ENCODE measurements around the gene WDR93.
A peak's percentile ranks its signal among the peaks of the same experiment; 100 is the strongest.

WDR93 gene

DNA sequence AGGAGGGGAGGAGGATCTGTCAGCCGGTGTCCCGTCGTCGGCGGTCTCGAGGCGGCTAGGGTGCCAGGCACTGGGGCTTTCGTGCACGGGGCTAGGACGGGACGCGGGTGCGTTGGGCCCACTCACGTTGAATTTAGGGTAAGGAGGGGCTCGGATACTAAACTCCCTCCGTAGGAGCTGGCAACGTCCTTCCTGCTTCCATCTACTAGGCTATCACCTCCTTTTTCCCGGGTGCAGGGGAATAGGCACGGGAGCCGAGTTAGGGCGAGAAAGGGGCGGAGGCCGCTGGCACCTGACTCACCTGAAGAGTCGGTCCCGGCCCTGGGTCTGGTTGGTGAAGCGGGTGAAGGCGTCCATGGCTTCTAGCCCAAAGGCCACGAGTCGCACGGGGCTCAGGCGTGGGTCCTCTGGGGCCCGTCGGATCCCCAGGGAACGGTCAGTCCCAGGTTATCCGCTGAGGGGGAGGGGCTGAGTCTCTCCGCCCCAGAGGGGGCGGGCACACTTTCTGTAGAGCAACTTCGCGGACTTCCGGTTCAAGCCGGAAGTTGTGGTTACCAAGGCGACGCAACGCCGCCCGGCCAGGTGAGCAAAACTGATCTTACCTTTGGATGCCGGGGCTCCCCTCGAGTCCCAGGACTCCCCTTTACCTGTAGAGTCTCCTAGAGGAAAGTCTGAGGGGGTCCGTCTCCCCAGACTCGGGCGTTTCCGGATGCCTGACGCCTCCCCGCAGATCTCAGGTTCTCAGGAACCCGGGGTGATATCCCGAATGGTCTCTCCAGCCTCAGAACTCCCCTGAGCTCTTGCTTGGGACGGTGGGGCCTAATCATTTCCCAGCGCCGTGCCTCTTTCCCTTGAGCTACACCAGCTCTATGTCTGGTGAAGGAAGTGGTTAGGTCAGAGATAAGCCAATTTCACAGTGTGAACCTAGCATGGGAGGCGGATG is at the start of gene WDR93, which contains the start of gene PEX11A:
Gene WDR93 (plus strand): TSS at position 536 of the 943 bp plus-strand sequence. CDS start 10,936 bp downstream, outside the sequence.
Gene PEX11A (minus strand): TSS at position 479 of the 943 bp plus-strand sequence. CDS start 122 bp downstream, at position 357.
- peak; percentile 78 for DNase-seq

DNA sequence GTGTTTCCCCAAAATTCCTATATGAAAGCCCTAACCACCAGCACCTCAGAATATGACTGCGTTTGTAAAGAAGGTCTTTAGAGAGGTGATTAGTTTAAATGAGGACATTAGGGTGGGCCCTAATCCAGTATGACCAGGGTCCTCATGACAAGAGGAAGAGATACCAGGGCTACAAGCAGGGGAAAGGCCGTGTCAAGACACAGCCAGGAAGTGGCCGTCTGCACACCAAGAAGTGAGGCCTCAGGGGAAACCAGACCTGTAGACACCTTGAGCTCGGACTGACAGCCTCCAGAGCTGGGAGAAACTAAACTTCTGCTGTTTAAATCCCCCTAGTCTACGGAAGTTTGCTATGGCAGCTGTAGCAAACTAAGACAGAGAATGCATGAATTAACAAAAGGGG is 49.6 kb upstream of the WDR93 start:
- DNase-seq = no peak

DNA sequence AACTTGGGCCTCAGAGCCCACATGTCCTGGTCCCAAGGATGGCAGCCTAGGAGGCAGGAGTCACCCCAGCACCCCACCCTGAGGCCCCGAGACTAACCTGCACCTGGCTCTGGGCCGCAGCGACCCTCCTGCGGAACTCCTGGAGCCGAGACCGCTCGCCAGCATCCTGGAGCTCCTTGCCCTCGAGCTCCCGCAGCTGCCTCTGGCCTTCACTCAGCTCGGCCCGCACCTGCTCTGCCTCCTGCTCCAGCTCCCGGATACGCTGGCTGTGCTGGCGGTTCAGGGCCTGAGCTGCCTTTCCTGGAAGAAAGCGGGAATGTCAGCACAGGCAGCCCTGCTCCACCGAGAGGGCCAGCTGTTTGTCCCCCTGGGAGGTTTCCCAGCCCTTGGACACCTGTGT is 48.5 kb upstream of the WDR93 start:
- DNase-seq = no peak

DNA sequence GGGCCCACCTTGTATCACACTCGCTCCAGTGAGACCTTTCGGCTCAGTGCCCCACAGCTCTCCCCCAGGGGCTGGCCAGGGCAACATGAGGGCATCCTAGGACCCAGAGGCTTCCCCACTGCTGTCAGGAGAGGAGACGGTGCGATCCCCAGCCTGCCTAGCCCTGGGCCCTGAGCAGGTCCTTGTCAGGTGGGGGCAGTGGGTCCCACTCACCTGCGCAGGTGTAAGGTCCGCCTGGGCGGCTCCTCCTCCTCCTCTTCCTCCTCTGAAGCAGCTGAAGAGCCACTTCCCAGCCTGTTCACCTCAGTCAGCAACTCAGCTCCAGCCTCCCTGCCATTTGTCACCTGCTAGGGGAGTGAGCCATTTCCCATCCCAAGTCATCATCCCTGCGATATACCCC is 44.9 kb upstream of the WDR93 start:
- no peak for DNase-seq

DNA sequence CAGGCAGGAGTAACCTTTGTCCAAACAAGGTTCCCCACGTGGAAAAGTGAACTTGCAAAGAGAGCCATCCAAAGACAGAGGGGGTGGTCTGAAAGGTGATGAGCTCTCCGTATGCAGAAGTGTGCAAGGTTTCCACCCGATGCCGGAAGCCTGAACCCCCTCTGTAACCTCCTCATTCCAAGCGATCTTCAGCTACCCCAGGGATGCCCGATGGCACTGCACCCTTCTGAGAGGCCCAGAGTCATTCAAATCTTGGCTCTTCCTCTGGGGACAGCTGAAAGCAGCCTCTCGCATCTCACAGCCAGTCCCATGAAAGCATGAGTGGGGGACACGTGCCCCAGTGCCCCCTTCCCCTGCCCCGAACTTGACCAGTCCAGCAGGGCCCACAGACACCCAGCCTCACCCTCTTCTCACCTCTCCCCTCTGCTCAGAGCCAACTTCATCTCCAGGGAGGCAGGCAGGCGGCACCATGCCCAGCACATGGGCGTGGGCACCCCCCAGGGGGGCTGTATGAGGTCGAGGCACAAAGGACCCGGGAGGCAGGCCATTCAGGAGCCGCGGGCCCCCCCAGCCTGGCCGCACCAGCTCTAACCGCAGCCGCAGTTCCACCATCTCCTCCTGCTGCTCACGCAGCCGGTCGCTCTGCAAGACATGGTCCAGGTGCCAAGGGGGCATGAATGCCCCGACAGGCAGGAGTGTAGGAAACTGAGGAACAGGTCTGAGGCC is 44.0 kb upstream of the WDR93 start:
- DNase-seq = no peak

DNA sequence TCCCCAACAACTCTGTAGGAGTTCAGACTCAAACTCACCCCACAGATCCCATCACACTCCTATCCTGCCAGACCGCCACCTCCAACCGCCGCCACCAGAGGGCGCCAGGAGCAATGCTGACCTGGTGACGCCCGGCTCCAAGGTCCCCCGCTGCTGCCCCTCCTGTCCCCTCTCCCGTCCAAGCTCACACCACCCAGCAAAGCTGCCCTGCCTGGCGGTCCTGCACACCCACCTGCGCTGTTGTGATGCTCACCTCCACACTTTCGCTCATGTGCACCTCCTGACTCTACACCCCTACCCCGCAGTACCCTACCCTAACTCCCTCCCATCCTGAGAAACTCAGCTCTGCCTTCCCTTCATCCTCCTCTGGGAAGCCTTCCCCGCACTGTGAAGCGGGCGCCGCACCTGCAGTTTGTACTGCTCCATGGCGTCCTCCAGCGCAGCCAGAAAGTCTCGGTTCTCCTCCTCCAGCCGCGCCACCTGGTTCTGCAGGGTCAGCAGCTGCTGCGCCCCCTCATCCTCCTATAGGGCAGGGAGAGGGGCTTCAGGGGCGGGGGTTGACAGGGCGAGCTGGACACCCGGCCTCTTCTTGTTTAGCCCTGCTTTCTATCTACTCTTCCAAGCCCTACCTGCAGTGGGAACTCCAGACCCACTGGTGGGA is 43.3 kb upstream of the WDR93 start:
- DNase-seq = peak; percentile 37

DNA sequence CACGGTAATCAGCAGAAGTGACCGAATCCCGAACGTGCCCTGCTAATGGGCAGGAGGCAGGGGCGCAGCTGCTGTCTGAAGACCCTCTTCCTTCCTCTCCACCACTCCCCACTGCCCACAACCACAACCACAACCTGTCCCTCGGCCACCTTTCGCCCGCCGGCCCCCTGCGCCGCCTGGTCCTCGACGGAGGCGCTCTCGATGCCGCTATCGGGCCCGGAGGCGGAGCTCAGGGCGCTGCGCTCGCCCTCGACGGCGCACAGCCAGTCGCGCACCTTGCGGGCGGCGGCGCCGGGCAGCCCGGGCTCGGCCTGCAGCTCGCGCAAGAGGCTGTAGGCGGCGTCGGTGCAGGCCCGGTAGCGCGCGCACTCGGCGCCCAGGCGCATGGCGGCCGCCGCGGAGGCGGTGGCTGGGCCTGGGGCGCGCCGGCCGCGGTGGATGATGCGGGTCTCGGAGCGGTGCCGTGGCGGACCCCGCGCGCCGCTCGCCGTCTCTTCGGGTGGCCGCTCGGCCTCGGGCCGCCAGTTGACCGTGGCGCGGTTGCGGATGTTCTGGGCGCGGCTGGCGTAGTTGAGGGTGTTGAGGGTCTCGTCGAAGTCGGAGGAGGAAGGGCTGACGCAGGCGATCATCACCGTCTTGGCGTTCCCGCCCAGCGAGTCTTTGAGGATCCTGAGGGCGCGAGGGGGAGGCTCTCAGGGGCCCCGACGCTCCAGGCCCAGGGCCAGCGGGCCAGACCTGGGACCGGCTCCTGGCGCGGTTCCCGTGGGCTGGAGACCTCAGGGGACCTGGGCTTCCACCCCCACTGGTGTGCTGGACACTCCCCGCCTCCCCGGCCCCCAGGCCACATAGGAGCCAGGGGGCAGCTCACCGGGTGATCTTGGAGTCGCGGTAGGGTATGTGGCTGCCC is 42.3 kb upstream of the WDR93 start:
- DNase-seq = no peak

DNA sequence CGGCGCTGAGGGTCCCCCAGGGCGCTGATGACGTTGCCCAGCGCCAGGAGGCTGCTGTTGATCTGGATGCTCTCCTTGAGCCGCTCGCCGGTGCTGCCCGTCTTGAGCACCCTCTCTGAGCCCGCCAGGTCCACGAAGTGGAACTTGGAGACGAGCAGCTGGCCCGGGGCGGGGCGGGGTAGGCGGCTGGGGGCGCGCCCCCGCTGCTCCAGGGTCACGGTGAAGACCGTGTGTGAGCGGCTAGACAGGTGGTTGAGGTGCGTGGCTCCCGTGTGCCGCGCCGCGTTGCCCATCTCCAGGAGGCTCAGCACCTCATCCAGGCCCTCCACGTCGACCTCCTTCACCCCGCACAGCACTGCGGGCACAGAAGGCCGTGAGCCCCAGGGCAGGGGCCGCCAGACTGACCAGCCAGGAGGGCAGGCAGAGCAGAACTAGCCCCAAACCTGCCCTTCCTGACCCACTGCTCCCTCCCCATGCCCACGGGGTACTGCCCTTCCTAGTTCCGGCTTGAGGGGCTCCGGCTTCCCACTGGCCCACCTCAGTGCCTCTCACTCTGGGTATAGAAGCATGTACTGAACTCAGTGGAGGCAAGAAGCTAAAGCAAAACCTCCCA is 41.5 kb upstream of the WDR93 start:
- DNase-seq = no peak

DNA sequence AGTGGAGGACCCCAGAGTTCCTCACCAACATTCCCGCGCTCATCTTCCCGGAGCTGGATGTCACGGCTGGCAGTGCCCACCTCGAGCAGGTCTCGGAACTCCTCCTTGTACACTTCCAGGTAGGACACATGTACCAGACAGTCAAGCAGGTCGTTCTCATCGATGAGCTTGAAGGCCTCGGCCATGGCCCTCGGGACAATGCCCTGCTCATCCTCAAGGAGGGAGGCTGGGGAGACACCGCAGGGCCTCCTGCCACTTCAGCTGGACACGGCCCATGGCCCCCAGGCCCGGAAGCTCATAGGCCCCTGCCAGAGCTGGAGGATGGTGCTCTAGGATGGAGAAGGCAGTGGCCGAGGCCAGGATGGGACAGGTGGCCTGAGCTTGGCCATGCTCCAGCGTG is 40.9 kb upstream of the WDR93 start:
- DNase-seq = no peak

DNA sequence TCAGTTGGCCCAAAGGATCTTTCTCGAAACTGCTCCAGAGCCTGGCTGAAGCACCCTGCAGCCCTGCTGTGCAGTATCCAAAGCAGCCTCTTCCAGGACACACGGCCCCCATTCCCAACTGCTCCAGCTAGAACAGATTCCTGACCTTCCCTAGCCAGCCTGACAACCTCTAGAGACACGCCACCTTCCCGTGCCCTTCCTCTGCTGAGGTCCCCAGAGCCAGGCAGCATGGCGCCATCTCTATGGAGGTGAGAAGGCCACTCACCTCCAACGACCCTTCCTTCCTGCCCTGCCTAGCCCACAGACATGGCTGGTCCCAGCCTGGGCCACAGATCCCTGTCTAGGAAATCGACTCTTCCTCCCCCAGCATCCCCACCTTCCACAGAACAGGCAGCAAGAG is 38.5 kb upstream of the WDR93 start:
- DNase-seq = no peak

DNA sequence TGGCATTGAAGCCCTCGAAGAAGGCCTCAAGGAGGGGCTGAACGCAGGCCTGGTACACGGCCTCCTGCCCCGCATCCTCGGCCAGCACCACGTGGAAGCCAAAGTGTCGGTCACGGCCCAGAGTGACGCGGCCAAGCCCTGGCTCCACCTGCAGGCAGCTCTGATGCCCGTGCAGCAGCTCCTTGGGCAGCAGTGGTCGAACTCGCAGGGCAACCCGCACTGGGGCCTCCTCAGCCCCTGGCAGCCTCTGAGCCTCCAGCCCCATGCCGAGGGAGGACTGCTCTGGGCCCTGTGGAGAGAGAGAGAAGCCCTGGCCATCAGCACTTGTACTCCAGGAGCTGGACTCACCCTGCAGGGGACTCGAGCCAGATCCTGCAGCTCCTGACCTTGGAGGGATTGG is 37.9 kb upstream of the WDR93 start:
- DNase-seq = no peak

DNA sequence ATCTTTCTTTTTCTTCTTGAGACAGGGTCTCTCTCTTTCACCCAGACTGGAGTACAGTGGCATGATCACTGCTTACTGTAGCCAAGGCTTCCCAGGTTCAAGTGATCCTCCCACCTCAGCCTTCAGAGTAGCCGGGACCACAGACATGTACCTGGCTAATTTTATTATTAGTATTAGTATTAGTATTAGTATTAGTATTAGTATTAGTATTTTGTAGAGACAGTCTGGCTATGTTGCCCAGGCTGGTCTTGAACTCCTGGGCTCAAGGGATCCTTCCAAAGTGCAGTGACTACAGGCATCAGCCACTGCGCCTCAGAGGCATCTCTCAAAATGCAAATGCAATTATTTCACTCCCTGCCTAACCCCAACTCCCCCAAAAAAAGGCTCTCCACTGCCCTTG is 37.0 kb upstream of the WDR93 start:
- DNase-seq = no peak

DNA sequence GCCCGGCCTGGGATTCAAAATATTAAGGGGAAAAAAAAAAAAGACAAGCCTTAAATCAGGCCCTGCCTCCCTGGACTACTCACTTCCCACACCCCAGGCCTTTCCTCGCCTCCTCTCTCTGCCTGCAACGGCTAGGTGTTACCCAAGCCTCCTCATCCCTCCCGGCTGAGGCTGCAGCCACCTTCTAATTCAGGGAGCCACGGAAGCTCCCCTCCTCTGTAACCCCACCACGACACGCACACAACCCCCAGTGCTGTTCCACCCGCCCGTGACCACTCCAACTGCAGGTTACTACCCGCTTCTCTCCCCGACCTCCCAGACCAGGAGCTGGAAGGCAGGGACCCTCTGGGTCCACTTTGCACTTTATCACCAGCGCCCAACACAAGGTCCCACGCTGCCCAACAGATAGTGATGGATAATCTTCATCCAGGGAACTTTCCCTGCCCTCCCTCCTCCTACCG is 36.3 kb upstream of the WDR93 start:
- DNase-seq = no peak

DNA sequence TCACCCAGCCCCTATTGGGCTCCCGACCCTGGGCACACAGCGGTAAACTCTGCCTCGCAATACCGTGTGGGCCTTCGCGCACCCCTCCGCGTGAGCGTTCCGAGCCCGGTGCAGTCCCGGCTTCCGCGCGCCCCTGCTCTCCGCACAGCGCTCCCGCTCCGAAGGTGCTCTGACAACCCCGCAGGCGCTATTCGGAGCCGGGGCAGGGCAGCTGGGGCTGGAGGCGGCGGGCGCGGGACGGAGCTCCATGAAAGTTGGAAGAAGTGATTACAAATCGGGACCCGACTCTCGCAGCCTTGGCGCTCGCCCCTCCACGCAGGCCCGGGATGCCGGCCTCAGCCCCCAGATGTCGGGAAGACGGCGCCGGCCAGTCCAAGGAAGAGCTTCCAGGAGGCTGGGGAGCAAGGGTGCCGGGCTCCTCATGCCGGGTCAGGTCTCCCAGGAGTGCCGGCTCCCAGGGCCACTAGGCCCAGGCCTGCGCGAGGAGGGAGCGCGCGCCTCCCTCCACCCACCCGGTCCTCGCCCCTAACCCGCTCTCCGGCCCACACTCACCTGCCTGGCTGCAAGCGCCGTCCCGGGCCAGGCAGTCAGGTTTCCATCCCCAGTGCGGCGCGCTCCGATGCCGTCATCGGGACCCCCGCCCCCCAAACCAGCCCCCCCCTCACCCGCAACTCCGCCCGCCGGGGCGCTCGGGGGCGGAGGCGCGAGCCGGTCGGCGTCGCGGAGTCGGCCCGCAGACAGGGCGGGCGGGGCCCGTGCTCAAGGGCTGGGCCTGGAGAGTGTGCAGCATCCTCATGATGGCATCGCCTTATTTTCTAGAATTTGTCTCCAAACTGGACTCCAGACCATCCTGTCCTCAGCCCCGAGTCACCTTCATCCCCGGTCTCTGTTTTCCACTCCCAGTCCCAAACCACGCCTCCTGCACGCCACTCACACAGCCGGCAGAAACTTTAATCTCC is 35.5 kb upstream of the WDR93 start, which contains the start of gene KIF7:
Gene KIF7 (minus strand): TSS at position 621 of the 959 bp plus-strand sequence. CDS start 2,537 bp downstream, outside the sequence.
- DNase-seq = no peak

DNA sequence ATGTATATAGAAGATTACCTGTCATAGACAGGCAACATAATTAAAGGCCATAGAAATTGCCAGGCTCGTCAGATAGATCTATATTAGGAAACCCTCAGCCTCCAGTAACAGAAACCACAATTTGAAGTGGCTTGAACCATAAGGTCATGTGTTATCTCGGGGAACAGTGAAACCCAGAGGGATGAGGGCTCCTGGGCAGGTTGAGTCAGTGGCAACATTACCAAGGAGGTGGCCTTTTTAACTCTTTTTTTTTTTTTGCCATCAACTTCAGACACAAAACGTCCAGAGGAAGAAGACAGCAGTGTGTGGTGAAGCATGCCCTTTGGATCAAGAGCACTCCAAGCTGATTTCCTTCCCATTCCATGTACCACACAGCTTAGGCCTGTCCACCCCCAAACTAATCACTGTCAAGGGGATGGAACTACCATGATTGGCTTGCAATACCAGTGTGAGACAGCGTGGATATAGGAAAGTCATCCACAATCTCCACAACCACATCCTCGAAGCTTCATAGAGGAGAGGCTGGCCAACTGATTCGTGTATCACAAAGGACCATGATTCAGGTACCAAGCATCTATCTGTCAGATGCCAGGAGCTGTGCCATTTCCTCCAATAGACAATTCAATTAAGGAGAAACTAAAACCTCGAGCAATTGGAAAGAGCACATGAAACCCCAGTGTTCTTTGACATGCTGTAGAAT is 34.3 kb upstream of the WDR93 start:
- DNase-seq = no peak

DNA sequence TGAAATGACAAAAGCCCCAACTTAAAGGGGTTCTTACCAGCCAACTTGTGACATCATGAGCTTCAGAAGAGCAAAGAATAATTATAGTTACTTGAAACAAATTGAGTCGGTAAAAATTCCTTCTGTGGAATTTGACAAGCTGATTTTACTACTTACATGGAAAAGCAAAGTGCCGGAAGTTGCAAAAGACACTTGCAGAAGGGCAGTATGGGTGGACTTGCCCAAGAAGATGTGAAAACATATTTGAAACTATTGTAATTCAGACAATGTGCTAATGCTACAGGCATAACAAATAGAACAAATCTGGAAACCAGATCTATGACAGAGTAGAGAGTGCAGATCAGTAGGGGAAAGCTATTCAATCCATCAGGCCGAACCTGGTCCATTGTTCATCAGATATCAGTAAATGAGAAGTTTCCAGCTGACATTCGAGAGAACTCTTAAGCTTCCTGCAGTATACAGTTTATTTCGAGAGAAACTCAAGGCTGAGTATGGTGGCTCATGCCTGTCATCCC is 32.9 kb upstream of the WDR93 start:
- DNase-seq = no peak

DNA sequence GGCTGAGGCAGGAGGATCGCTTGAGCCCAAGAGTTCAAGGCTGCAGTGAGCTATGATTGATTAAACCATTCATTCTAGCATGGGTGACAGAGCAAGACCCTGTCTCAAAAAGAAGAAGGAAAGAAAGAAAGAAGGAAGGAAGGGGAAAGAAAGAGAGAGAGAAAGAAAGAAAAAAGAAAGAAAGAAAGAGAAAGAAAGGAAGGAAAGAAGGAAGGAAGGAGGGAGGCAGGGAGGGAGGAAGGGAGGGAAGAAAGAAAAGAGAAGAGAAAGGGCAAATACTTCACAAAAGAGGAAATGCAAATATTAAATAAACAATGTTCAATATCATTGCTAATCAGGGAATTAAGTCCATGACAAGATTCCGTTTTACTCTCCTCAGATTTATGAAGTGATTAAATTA is 31.3 kb upstream of the WDR93 start:
- no peak for DNase-seq

DNA sequence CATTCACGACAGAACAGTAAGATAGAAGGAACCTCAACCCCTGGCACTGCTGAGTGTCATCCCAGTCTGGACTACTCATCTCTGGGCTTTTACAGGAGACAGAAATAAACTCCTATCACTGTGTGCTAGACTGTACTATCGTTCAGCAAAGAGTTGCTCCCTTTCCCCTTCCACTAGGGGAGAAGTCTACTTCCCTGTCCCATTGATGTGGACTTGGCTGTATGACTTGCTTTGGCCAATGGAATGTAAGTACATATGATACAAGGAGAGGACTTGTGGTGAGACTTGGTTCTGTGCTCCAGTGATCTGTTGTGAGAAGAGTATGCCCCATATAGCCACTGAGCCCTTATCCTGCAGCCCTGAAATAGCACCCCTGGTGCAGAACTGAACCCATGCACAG is 30.1 kb upstream of the WDR93 start:
- DNase-seq = no peak

DNA sequence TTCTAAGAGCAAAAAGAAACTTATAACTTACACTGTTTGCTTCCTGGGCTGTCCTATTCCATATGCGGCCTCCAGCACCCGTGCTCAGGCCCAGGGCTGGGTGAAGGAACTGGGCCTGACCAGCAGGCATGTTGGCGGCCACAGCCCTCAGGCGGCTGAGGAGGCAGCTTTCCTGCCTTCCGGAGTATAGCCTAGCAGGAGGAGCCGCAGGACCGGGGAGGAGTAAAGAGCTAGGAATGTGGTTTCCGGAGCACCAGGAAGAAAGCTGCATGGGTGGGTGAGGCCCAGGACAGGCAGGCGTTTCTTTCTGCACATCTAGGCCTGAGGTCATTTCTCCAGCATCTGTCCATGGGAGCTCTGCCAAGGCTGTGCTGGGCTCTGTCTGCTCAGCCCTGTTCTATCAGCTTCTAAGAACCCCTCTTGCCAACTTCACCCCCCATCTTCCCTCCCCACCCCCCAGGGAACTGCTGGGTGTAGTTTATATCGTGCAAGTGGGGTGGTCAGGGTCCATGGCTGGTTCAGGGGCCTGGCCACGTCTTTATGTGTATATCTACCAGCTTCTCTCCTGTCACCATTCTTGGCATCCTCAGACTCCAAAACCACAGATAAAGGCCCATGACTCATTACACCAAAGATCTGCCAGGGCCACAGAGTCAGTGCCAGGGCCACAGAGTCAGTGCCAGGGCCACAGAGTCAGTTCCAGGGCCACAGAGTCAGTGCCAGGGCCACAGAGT is 27.6 kb upstream of the WDR93 start:
- peak; percentile 4 for DNase-seq
